ENCODE data around the gene S100A9.
"Not testable (repeated sequence)": the region's sequence is repeated elsewhere in the genome, so short reads cannot be mapped to it uniquely, and the experiment has no call there.

Gene S100A9

GRCh38 chr1:153357853-153358690, at the start of gene S100A9:
Gene S100A9 (plus strand): TSS chr1:153357854. CDS start chr1:153358284, 430 bp downstream.
- no peaks in the 10 kb centered on the region for H3K36me3 Mint-ChIP-seq (ENCODE audit: low read depth)
- peaks cover 6% of the 10 kb centered on the region for H3K4me1 Mint-ChIP-seq
- no peaks in the 10 kb centered on the region for H3K9me3 Mint-ChIP-seq
- DNase-seq (no peak), ATAC-seq (no peak)
- H3K4me3 Mint-ChIP-seq = no peak within 1 kb of the TSS
- no peak within 1 kb of the TSS for H3K27ac Mint-ChIP-seq
- peaks cover 4% of the 10 kb centered on the region for H3K27me3 Mint-ChIP-seq

GRCh38 chr1:153308540-153308939, 49.1 kb upstream of the S100A9 start:
- Mint-ChIP-seq H3K36me3 (ENCODE audit: low read depth) (no peaks in the 10 kb centered on the region), H3K9me3 (no peaks in the 10 kb centered on the region), H3K27me3 (peaks cover 2% of the 10 kb centered on the region), H3K4me1 (no peaks in the 10 kb centered on the region), H3K4me3 (no peak overlapping the region), H3K27ac (no peak overlapping the region)
- ATAC-seq (no peak), DNase-seq (no peak)

- Mint-ChIP-seq H3K4me3 (no peak overlapping the region), H3K9me3 (no peaks in the 10 kb centered on the region), H3K4me1 (no peaks in the 10 kb centered on the region), H3K36me3 (ENCODE audit: low read depth) (no peaks in the 10 kb centered on the region), H3K27me3 (peaks cover 2% of the 10 kb centered on the region), H3K27ac (no peak overlapping the region)
- no peak for DNase-seq
- ATAC-seq = no peak
These were observed 48.2 kb upstream of the S100A9 start for GRCh38 chr1:153309441-153309840.

GRCh38 chr1:153310526-153310925, 47.1 kb upstream of the S100A9 start:
- Mint-ChIP-seq H3K27ac (no peak overlapping the region), H3K4me3 (no peak overlapping the region), H3K27me3 (no peaks in the 10 kb centered on the region), H3K9me3 (no peaks in the 10 kb centered on the region), H3K36me3 (ENCODE audit: low read depth) (no peaks in the 10 kb centered on the region), H3K4me1 (no peaks in the 10 kb centered on the region)
- DNase-seq (no peak), ATAC-seq (no peak)

- Mint-ChIP-seq H3K4me3 (no peak within 1 kb of the TSS), H3K27me3 (peaks cover 8% of the 10 kb centered on the region), H3K27ac (no peak within 1 kb of the TSS), H3K4me1 (no peaks in the 10 kb centered on the region), H3K9me3 (no peaks in the 10 kb centered on the region), H3K36me3 (ENCODE audit: low read depth) (no peaks in the 10 kb centered on the region)
- ATAC-seq = no peak
- no peak for DNase-seq
These were observed 45.0 kb upstream of the S100A9 start, which contains the start of gene PGLYRP3 for GRCh38 chr1:153312570-153313186. Gene PGLYRP3 (minus strand): TSS chr1:153312952. CDS start chr1:153310665, 2,287 bp downstream.

GRCh38 chr1:153313288-153313687, 44.4 kb upstream of the S100A9 start:
- Mint-ChIP-seq H3K4me1 (no peaks in the 10 kb centered on the region), H3K4me3 (no peak overlapping the region), H3K27ac (no peak overlapping the region), H3K36me3 (ENCODE audit: low read depth) (no peaks in the 10 kb centered on the region), H3K9me3 (no peaks in the 10 kb centered on the region), H3K27me3 (peaks cover 8% of the 10 kb centered on the region)
- no peak for DNase-seq
- no peak for ATAC-seq

GRCh38 chr1:153314388-153314787, 43.3 kb upstream of the S100A9 start:
- not testable (repeated sequence) for ATAC-seq; H3K27ac Mint-ChIP-seq; H3K4me1 Mint-ChIP-seq; H3K36me3 Mint-ChIP-seq (ENCODE audit: low read depth); H3K9me3 Mint-ChIP-seq; H3K4me3 Mint-ChIP-seq; DNase-seq
- H3K27me3 Mint-ChIP-seq = peaks cover 15% of the 10 kb centered on the region

- DNase-seq; H3K4me1 Mint-ChIP-seq; H3K36me3 Mint-ChIP-seq (ENCODE audit: low read depth); ATAC-seq; H3K9me3 Mint-ChIP-seq; H3K4me3 Mint-ChIP-seq; H3K27ac Mint-ChIP-seq: not testable (repeated sequence)
- peaks cover 22% of the 10 kb centered on the region for H3K27me3 Mint-ChIP-seq
These were observed 41.6 kb upstream of the S100A9 start for GRCh38 chr1:153316013-153316412.

- not testable (repeated sequence) for H3K4me1 Mint-ChIP-seq; ATAC-seq; H3K36me3 Mint-ChIP-seq (ENCODE audit: low read depth); H3K27ac Mint-ChIP-seq; H3K4me3 Mint-ChIP-seq; DNase-seq
- peaks cover 22% of the 10 kb centered on the region for H3K27me3 Mint-ChIP-seq
- peaks cover 13% of the 10 kb centered on the region for H3K9me3 Mint-ChIP-seq
These were observed 39.5 kb upstream of the S100A9 start for GRCh38 chr1:153318145-153318544.

GRCh38 chr1:153322568-153322967, 35.1 kb upstream of the S100A9 start:
- no peak overlapping the region for H3K27ac Mint-ChIP-seq
- no peak overlapping the region for H3K4me3 Mint-ChIP-seq
- no peaks in the 10 kb centered on the region for H3K4me1 Mint-ChIP-seq
- H3K9me3 Mint-ChIP-seq = peaks cover 23% of the 10 kb centered on the region
- H3K36me3 Mint-ChIP-seq (ENCODE audit: low read depth) = no peaks in the 10 kb centered on the region
- DNase-seq (no peak), ATAC-seq (no peak)
- peaks cover 14% of the 10 kb centered on the region for H3K27me3 Mint-ChIP-seq

GRCh38 chr1:153324912-153325311, 32.7 kb upstream of the S100A9 start:
- H3K36me3 Mint-ChIP-seq (ENCODE audit: low read depth) = no peaks in the 10 kb centered on the region
- no peak overlapping the region for H3K27ac Mint-ChIP-seq
- H3K4me3 Mint-ChIP-seq = no peak overlapping the region
- no peak for DNase-seq
- H3K9me3 Mint-ChIP-seq = peaks cover 42% of the 10 kb centered on the region
- peaks cover 6% of the 10 kb centered on the region for H3K27me3 Mint-ChIP-seq
- no peaks in the 10 kb centered on the region for H3K4me1 Mint-ChIP-seq
- ATAC-seq = no peak

- Mint-ChIP-seq H3K4me3 (no peak overlapping the region), H3K27me3 (peaks cover 7% of the 10 kb centered on the region), H3K36me3 (ENCODE audit: low read depth) (no peaks in the 10 kb centered on the region), H3K9me3 (peaks cover 23% of the 10 kb centered on the region), H3K27ac (no peak overlapping the region), H3K4me1 (no peaks in the 10 kb centered on the region)
- ATAC-seq = no peak
- no peak for DNase-seq
These were observed 23.8 kb upstream of the S100A9 start for GRCh38 chr1:153333902-153334301.

GRCh38 chr1:153336650-153337049, 21.0 kb upstream of the S100A9 start:
- Mint-ChIP-seq H3K4me3 (no peak overlapping the region), H3K27me3 (peaks cover 2% of the 10 kb centered on the region), H3K27ac (no peak overlapping the region), H3K4me1 (peaks cover 10% of the 10 kb centered on the region), H3K36me3 (ENCODE audit: low read depth) (no peaks in the 10 kb centered on the region), H3K9me3 (peaks cover 6% of the 10 kb centered on the region)
- no peak for ATAC-seq
- no peak for DNase-seq

GRCh38 chr1:153337980-153338853, 19.4 kb upstream of the S100A9 start:
- H3K4me3 Mint-ChIP-seq = no peak overlapping the region
- no peak overlapping the region for H3K27ac Mint-ChIP-seq
- ATAC-seq (no peak), DNase-seq (no peak)
- peaks cover 10% of the 10 kb centered on the region for H3K4me1 Mint-ChIP-seq
- H3K9me3 Mint-ChIP-seq = no peaks in the 10 kb centered on the region
- H3K27me3 Mint-ChIP-seq = peaks cover 7% of the 10 kb centered on the region
- no peaks in the 10 kb centered on the region for H3K36me3 Mint-ChIP-seq (ENCODE audit: low read depth)
